HG03139 (cell line): Measurements from ENCODE around the gene ANKRD11.

Experiments used
- ATAC-seq: cut with Tn5 transposase; IDR thresholded peaks from one replicate; pipeline ENCODE4 v1.9.1; 2021; ENCODE audit not compliant: unreplicated experiment

Gene ANKRD11

GRCh38 chr16:89289428-89290395 lies 200.6 kb downstream of the ANKRD11 start:
- ATAC-seq = no peak

GRCh38 chr16:89288966-89289365 lies 201.4 kb downstream of the ANKRD11 start:
- ATAC-seq = no peak

- ATAC-seq = no peak
Observed at GRCh38 chr16:89288577-89288844, 201.8 kb downstream of the ANKRD11 start.

- no peak for ATAC-seq
Observed at GRCh38 chr16:89287777-89288576, 202.4 kb downstream of the ANKRD11 start.

- ATAC-seq = no peak
Observed at GRCh38 chr16:89286096-89286495, 204.3 kb downstream of the ANKRD11 start.

GRCh38 chr16:89285381-89285780 lies 205.0 kb downstream of the ANKRD11 start:
- no peak for ATAC-seq

GRCh38 chr16:89283449-89283848 lies 206.9 kb downstream of the ANKRD11 start:
- no peak for ATAC-seq

- ATAC-seq = no peak
Observed at GRCh38 chr16:89282523-89282922, 207.8 kb downstream of the ANKRD11 start.

- no peak for ATAC-seq
Observed at GRCh38 chr16:89281829-89282228, 208.5 kb downstream of the ANKRD11 start.

- ATAC-seq = no peak
Observed at GRCh38 chr16:89281189-89281577, 209.2 kb downstream of the ANKRD11 start.

GRCh38 chr16:89280546-89281188 lies 209.7 kb downstream of the ANKRD11 start:
- no peak for ATAC-seq

GRCh38 chr16:89279666-89280481 lies 210.5 kb downstream of the ANKRD11 start:
- ATAC-seq = no peak

GRCh38 chr16:89278441-89279240 lies 211.7 kb downstream of the ANKRD11 start:
- no peak for ATAC-seq

- ATAC-seq = no peak
Observed at GRCh38 chr16:89277641-89278341, 212.6 kb downstream of the ANKRD11 start.

GRCh38 chr16:89277049-89277448 lies 213.3 kb downstream of the ANKRD11 start:
- no peak for ATAC-seq

GRCh38 chr16:89275837-89276720 lies 214.3 kb downstream of the ANKRD11 start:
- no peak for ATAC-seq

- no peak for ATAC-seq
Observed at GRCh38 chr16:89275284-89275584, 215.1 kb downstream of the ANKRD11 start.

GRCh38 chr16:89274561-89275283 lies 215.6 kb downstream of the ANKRD11 start:
- ATAC-seq = no peak
